Ishikawa (cell line): Measurements from ENCODE around the gene ASAP3.

Experiments
- CEBPB ChIP-seq: IDR thresholded peaks from 2 replicates; pipeline ENCODE4 v1.6.1; 2012
- CREB1 ChIP-seq: IDR thresholded peaks from 2 replicates; pipeline ENCODE4 v1.6.1; 2012; ENCODE audit warnings: low read depth
- EGR1 ChIP-seq: IDR thresholded peaks from 2 replicates; pipeline ENCODE4 v1.6.1; 2012
- EP300 ChIP-seq: IDR thresholded peaks from 2 replicates; pipeline ENCODE4 v1.6.1; 2012; ENCODE audit warnings: borderline replicate concordance
- FOXM1 ChIP-seq: IDR thresholded peaks from 2 replicates; pipeline ENCODE4 v1.6.1; 2012; ENCODE audit warnings: low read depth, borderline replicate concordance
- MAX ChIP-seq: IDR thresholded peaks from 2 replicates; pipeline ENCODE4 v1.6.1; 2012
- NFIC ChIP-seq: IDR thresholded peaks from 2 replicates; pipeline ENCODE4 v1.6.1; 2012
- RAD21 ChIP-seq: IDR thresholded peaks from 2 replicates; pipeline ENCODE4 v1.6.1; 2012; ENCODE audit warnings: low read depth
- TAF1 ChIP-seq: IDR thresholded peaks from 2 replicates; pipeline ENCODE4 v1.6.1; 2012; ENCODE audit warnings: low read depth, mild to moderate bottlenecking
- TCF12 ChIP-seq: IDR thresholded peaks from 2 replicates; pipeline ENCODE4 v1.6.1; 2012; ENCODE audit warnings: low read depth
- TEAD4 ChIP-seq: IDR thresholded peaks from 2 replicates; pipeline ENCODE4 v1.6.1; 2012
- YY1 ChIP-seq: IDR thresholded peaks from 2 replicates; pipeline ENCODE4 v1.6.1; 2012; ENCODE audit warnings: low read depth
- ZBTB7A ChIP-seq: IDR thresholded peaks from 2 replicates; pipeline ENCODE4 v1.6.1; 2012; ENCODE audit warnings: low read depth
- TF ChIP-seq, protein P1 (sequence below): IDR thresholded peaks from 2 replicates; pipeline ENCODE4 v1.6.1; 2012; ENCODE audit warnings: low read depth, mild to moderate bottlenecking
- TF ChIP-seq, protein P2 (sequence below): IDR thresholded peaks from 2 replicates; pipeline ENCODE4 v1.6.1; 2012

The ASAP3 gene

DNA sequence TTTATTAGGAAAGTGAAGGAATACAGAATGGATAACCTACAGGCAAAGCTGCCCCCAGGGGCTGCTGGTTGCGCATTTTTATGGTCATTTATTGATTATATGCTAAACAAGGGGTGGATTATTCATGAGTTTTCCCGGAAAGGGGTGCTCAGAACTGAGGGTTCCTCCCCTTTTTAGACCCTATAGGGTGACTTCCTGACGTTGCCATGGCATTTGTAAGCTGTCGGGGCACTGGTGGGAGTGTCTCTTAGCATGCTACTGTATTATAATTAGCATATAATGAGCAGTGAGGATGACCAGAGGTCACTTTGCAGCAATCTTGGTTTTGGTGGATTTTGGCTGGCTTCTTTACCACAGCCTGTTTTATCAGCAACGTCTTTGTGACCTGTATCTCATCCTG lies 5.9 kb upstream of the ASAP3 start:
- no peak for TF ChIP-seq EP300

GRCh38 chr1:23485002-23485332 lies 988 bp upstream of the ASAP3 start:
- TF ChIP-seq FOXM1 (no peak), ZBTB7A (no peak), NFIC (no peak)

DNA sequence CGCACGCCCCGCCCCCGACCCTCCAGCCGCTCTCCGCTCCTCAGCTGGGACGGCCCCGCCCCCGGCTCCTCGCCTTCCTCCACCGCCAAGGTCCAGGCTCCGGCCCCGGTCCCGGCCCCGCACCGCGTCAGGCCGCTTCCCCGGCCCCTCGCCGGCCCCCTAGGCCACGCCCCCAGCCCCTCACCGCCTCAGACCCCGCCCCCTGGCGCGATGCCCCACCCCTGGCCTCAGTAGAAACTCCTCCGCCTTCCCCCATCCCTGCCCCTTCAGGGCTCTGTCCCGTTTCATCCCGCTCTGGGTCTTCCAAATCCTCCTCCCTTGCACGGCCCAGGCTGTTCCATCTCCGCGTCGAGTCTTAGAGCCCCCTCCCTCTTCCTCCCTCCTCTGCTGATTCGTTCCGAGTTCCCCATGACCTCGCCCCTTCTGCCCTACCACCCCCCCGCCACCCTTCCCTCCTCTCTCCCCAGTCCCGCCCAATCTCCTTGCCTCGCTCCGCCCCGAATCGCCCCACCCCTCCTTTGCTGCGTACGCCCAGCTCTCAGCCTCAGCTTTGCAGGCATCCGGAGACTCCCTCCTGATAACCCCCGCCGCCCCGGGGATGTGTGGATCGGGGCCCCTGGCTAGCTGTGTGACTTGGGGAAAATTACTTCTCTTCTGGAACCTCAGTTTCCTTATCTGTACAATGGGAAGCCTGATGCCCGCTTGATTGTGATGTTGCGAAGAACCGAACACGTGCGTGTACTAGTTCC lies 448 bp upstream of the ASAP3 start:
- no peak; the same call in 1 of the 2 replicates for TF ChIP-seq MAX
- 0 out of 2 replicates have a peak, but pooled peaks have one; percentile 15 for TF ChIP-seq ZBTB7A

GRCh38 chr1:23481904-23482303 lies 2.1 kb downstream of the ASAP3 start:
- TF ChIP-seq TEAD4 (no peak), TAF1 (no peak), ZBTB7A (no peak), FOXM1 (no peak), EGR1 (no peak), TCF12 (no peak), CEBPB (no peak), MAX (no peak), EP300 (no peak), NFIC (no peak), YY1 (no peak)
- TF ChIP-seq, protein P1, sequence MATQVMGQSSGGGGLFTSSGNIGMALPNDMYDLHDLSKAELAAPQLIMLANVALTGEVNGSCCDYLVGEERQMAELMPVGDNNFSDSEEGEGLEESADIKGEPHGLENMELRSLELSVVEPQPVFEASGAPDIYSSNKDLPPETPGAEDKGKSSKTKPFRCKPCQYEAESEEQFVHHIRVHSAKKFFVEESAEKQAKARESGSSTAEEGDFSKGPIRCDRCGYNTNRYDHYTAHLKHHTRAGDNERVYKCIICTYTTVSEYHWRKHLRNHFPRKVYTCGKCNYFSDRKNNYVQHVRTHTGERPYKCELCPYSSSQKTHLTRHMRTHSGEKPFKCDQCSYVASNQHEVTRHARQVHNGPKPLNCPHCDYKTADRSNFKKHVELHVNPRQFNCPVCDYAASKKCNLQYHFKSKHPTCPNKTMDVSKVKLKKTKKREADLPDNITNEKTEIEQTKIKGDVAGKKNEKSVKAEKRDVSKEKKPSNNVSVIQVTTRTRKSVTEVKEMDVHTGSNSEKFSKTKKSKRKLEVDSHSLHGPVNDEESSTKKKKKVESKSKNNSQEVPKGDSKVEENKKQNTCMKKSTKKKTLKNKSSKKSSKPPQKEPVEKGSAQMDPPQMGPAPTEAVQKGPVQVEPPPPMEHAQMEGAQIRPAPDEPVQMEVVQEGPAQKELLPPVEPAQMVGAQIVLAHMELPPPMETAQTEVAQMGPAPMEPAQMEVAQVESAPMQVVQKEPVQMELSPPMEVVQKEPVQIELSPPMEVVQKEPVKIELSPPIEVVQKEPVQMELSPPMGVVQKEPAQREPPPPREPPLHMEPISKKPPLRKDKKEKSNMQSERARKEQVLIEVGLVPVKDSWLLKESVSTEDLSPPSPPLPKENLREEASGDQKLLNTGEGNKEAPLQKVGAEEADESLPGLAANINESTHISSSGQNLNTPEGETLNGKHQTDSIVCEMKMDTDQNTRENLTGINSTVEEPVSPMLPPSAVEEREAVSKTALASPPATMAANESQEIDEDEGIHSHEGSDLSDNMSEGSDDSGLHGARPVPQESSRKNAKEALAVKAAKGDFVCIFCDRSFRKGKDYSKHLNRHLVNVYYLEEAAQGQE: no peak
- TF ChIP-seq, protein P2, sequence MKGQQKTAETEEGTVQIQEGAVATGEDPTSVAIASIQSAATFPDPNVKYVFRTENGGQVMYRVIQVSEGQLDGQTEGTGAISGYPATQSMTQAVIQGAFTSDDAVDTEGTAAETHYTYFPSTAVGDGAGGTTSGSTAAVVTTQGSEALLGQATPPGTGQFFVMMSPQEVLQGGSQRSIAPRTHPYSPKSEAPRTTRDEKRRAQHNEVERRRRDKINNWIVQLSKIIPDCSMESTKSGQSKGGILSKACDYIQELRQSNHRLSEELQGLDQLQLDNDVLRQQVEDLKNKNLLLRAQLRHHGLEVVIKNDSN: no peak

GRCh38 chr1:23481026-23481597 lies 2.9 kb downstream of the ASAP3 start:
- TF ChIP-seq, protein P2: no peak
- TF ChIP-seq TEAD4 (no peak), EGR1 (no peak), NFIC (no peak), YY1 (no peak), RAD21 (no peak), MAX (no peak), EP300 (no peak), CEBPB (no peak), ZBTB7A (no peak), CREB1 (no peak)
- TF ChIP-seq, protein P1: no peak

DNA sequence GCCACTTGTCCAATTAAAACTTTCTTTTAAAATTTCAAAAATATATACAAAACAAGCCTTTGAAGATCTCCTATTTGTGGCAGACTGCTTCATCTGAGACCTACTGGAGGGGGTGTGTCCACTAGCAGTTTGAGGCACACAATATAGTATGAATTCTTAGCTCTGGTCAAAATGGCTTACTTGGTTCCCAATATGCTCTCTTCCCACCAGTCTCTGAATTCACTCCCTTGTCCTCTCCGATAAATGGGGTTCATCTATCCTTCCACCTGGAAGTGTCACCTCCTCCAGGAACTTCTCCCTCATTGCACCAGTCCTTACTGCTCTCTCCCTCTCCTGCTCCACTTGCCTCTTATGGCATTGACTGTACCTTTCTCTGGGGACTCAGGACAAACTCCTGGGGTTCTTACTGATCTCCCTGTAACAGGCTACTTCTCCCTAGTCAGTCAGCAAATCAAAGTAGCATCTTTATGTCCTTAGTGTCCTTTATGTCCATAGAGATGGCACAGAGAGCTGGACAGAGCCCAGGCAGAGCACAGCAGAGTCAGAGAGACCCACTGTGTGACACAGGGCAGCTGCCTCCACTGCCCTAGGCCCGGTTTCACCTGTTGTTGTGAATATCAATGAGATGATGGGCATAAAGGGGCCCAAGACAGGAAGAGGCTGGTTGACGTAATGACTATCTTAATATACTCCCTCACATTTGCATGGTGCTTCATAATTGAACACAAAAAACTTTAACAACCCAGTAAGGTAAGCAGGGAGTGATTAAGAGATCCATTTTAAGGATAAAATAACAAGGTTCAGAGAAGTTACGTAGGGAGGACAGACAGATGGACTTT lies 3.6 kb downstream of the ASAP3 start:
- TF ChIP-seq EP300 (no peak), TEAD4 (no peak), ZBTB7A (no peak), EGR1 (no peak), YY1 (no peak), FOXM1 (no peak), NFIC (no peak), MAX (no peak), CEBPB (no peak), TAF1 (no peak), CREB1 (no peak), RAD21 (no peak), TCF12 (no peak)
- TF ChIP-seq, protein P2: no peak
- TF ChIP-seq, protein P1: no peak
